Measurements from ENCODE around the gene IGLON5. TPM values are rescaled to one million over a fixed set of nuclear protein-coding genes. Genes with fewer than 3 reads are reported as not detected.

IGLON5 gene
- total and polyA plus RNA-seq, 8 donors: 1.0 to 4.1 (median 2.3) TPM; not detected in 2

- no peak for TF ChIP-seq CTCF (IDR thresholded peaks at IDR 0.05)
- ATAC-seq (no peak), DNase-seq (no peak)
- Histone ChIP-seq H3K9me3 (no peaks in the 10 kb centered on the region), H3K27me3 (peaks cover 0 to 56% of the 10 kb centered on the region in 2 donors), H3K27ac (no peak overlapping the region), H3K4me1 (peaks cover 0 to 3% of the 10 kb centered on the region in 2 donors), H3K4me3 (no peak overlapping the region), H3K36me3 (no peaks in the 10 kb centered on the region)
- intact Hi-C loops (cut with DNase I): no loop called here
Observed at GRCh38 chr19:51317376-51317775, 5.9 kb downstream of the IGLON5 start.

- H3K4me3 ChIP-seq: no peak overlapping the region
- no peaks in the 10 kb centered on the region for H3K9me3 ChIP-seq
- TF ChIP-seq CTCF (IDR thresholded peaks at IDR 0.05): no peak
- H3K27ac ChIP-seq: no peak overlapping the region
- no peak for ATAC-seq
- intact Hi-C loops (cut with DNase I): no loop called here
- no peaks in the 10 kb centered on the region for H3K36me3 ChIP-seq
- DNase-seq: no peak
- H3K4me1 ChIP-seq: peaks cover 0 to 3% of the 10 kb centered on the region in 2 donors
- H3K27me3 ChIP-seq: peaks cover 0 to 54% of the 10 kb centered on the region in 2 donors
Observed at GRCh38 chr19:51317968-51318367, 6.5 kb downstream of the IGLON5 start.

- intact Hi-C loops (cut with DNase I): no loop called here
- TF ChIP-seq CTCF (IDR thresholded peaks at IDR 0.05): no peak
- no peak overlapping the region for H3K27ac ChIP-seq
- H3K4me1 ChIP-seq: no peaks in the 10 kb centered on the region
- H3K9me3 ChIP-seq: no peaks in the 10 kb centered on the region
- DNase-seq: no peak
- no peak overlapping the region for H3K4me3 ChIP-seq
- no peaks in the 10 kb centered on the region for H3K36me3 ChIP-seq
- no peak for ATAC-seq
- H3K27me3 ChIP-seq: peaks cover 0 to 54% of the 10 kb centered on the region in 2 donors
Observed at GRCh38 chr19:51318687-51319648, 7.5 kb downstream of the IGLON5 start.

- TF ChIP-seq CTCF (IDR thresholded peaks at IDR 0.05): no peak
- Histone ChIP-seq H3K9me3 (no peaks in the 10 kb centered on the region), H3K27ac (no peak overlapping the region), H3K4me3 (no peak overlapping the region), H3K4me1 (no peaks in the 10 kb centered on the region), H3K27me3 (peaks cover 0 to 52% of the 10 kb centered on the region in 2 donors), H3K36me3 (no peaks in the 10 kb centered on the region)
- DNase-seq: no peak
- intact Hi-C loops (cut with DNase I): no loop called here
- no peak for ATAC-seq
Observed at GRCh38 chr19:51319649-51320279, 8.3 kb downstream of the IGLON5 start.

GRCh38 chr19:51320280-51320657 lies 8.8 kb downstream of the IGLON5 start:
- Histone ChIP-seq H3K36me3 (no peaks in the 10 kb centered on the region), H3K27me3 (peaks cover 0 to 56% of the 10 kb centered on the region in 2 donors), H3K4me3 (no peak overlapping the region), H3K27ac (no peak overlapping the region), H3K4me1 (no peaks in the 10 kb centered on the region), H3K9me3 (no peaks in the 10 kb centered on the region)
- no peak for TF ChIP-seq CTCF (IDR thresholded peaks at IDR 0.05)
- peak in 1 of 4 donors; percentile 68 for DNase-seq
- ATAC-seq: no peak
- intact Hi-C loops (cut with DNase I): no loop called here

Measured in left lung (tissue), 10 donors.